IMR-90 (cell line): ENCODE measurements around the gene CAMK2B. TPM values are rescaled to one million over a fixed set of nuclear protein-coding genes. Genes with fewer than 3 reads are reported as not detected.

Source experiments
- ATAC-seq: fragments of 200-7000 bp; cut with Tn5 transposase; 2 replicates; pipeline ENCODE4 v1.9.1; 2020; ENCODE audit warnings: low read depth, mild to moderate bottlenecking, moderate library complexity
- BruUV-seq: library from RNA; stranded (reverse); fragments of 400-500 nt; replicated peaks from 2 replicates; lab custom pipeline; 2021; lab: Mats Ljungman, UMichigan
- CTCF ChIA-PET: fragments of 300-600 bp; formaldehyde crosslinking; extraction: SDS; loops from one replicate; lab custom pipeline; 2021; ENCODE audit warnings: antibody characterized with exemption; lab: Yijun Ruan, JAX
- POLR2A ChIA-PET: fragments of 300-600 bp; sonication (Branson Sonifier 250); formaldehyde crosslinking; loops from one replicate; lab custom pipeline; 2022; ENCODE audit warnings: antibody characterized with exemption; ENCODE audit not compliant: unreplicated experiment; lab: Charles Lee
- DNase-seq: peaks from one replicate; pipeline ENCODE4 v3.0.0; 2013
- H2AFZ ChIP-seq: replicated peaks from 2 replicates; pipeline ENCODE3; 2013; ENCODE audit warnings: low read length, mild to moderate bottlenecking; ENCODE audit not compliant: poor library complexity
- H2AK5ac ChIP-seq: 2 replicates; pipeline ENCODE4 v1.6.1; 2013; ENCODE audit warnings: low read depth, low read length, inconsistent platforms
- H2AK9ac ChIP-seq: replicated peaks from 2 replicates; pipeline ENCODE3; 2013; ENCODE audit warnings: mild to moderate bottlenecking, low read depth, low read length, moderate library complexity; ENCODE audit not compliant: poor library complexity
- H2BK120ac ChIP-seq: 2 replicates; pipeline ENCODE4 v1.6.1; 2013; ENCODE audit warnings: low read depth, low read length, inconsistent platforms
- H2BK15ac ChIP-seq: 3 replicates; pipeline ENCODE4 v1.6.1; 2013; ENCODE audit warnings: low read depth, low read length, inconsistent platforms
- H2BK20ac ChIP-seq: 2 replicates; pipeline ENCODE4 v1.6.1; 2013; ENCODE audit warnings: low read depth, mild to moderate bottlenecking, inconsistent platforms, low read length, moderate library complexity
- H2BK5ac ChIP-seq: 2 replicates; pipeline ENCODE4 v1.6.1; 2013; ENCODE audit warnings: mild to moderate bottlenecking, low read depth, low read length, inconsistent platforms; ENCODE audit not compliant: poor library complexity, severe bottlenecking
- H3K14ac ChIP-seq: replicated peaks from 2 replicates; pipeline ENCODE4 v1.6.1; 2013; ENCODE audit warnings: low read depth, low read length, inconsistent platforms
- H3K18ac ChIP-seq: 2 replicates; pipeline ENCODE4 v1.6.1; 2013; ENCODE audit warnings: low read depth, low read length, control low read depth
- H3K23ac ChIP-seq: 2 replicates; pipeline ENCODE4 v1.6.1; 2013; ENCODE audit warnings: low read depth, low read length, inconsistent platforms
- H3K27ac ChIP-seq: 2 replicates; pipeline ENCODE4 v1.5.1; 2013; ENCODE audit warnings: mild to moderate bottlenecking, control low read depth, low read length; ENCODE audit not compliant: insufficient read depth
- H3K27me3 ChIP-seq: 2 replicates; pipeline ENCODE4 v1.6.1; 2013; ENCODE audit warnings: low read length; ENCODE audit not compliant: control insufficient read depth, insufficient read depth
- H3K36me3 ChIP-seq: 2 replicates; pipeline ENCODE4 v1.6.1; 2013; ENCODE audit warnings: low read length, mixed read lengths; ENCODE audit not compliant: control insufficient read depth, insufficient read depth
- H3K4ac ChIP-seq: 2 replicates; pipeline ENCODE4 v1.6.1; 2013; ENCODE audit warnings: low read depth, low read length, inconsistent platforms
- H3K4me1 ChIP-seq: 2 replicates; pipeline ENCODE4 v1.6.1; 2013; ENCODE audit warnings: low read length, mixed read lengths; ENCODE audit not compliant: control insufficient read depth, insufficient read depth
- H3K4me2 ChIP-seq: 2 replicates; pipeline ENCODE4 v1.6.1; 2013; ENCODE audit warnings: low read depth, mild to moderate bottlenecking, control low read depth, low read length, moderate library complexity
- H3K4me3 ChIP-seq: 2 replicates; pipeline ENCODE4 v1.5.1; 2013; ENCODE audit warnings: low read depth, mild to moderate bottlenecking, control low read depth, low read length, moderate library complexity; ENCODE audit not compliant: insufficient read depth
- H3K56ac ChIP-seq: 2 replicates; pipeline ENCODE4 v1.6.1; 2013; ENCODE audit warnings: low read length, inconsistent platforms; ENCODE audit not compliant: insufficient read depth; ENCODE audit errors: extremely low read depth
- H3K79me1 ChIP-seq, 2 experiments: 2 replicates each; pipeline ENCODE4 v1.6.1; 2013; ENCODE audit warnings: low read length in 2 of 2, inconsistent platforms in 1 of 2, low read depth in 1 of 2
- H3K9ac ChIP-seq: 2 replicates; pipeline ENCODE4 v1.6.1; 2013; ENCODE audit warnings: low read depth, low read length, control low read depth
- H3K9me1 ChIP-seq: 2 replicates; pipeline ENCODE4 v1.6.1; 2013; ENCODE audit warnings: low read length, inconsistent platforms; ENCODE audit not compliant: insufficient read depth
- H3K9me3 ChIP-seq: 2 replicates; pipeline ENCODE4 v1.6.1; 2013; ENCODE audit warnings: low read length; ENCODE audit not compliant: control insufficient read depth, insufficient read depth
- H4K20me1 ChIP-seq: 2 replicates; pipeline ENCODE4 v1.6.1; 2013; ENCODE audit warnings: low read length, inconsistent platforms; ENCODE audit not compliant: insufficient read depth
- H4K5ac ChIP-seq: 2 replicates; pipeline ENCODE4 v1.6.1; 2013; ENCODE audit warnings: mild to moderate bottlenecking, low read depth, low read length, control low read depth
- H4K8ac ChIP-seq, 2 experiments: 2 replicates each; pipeline ENCODE4 v1.6.1; 2013; ENCODE audit warnings: low read depth in 2 of 2, low read length in 2 of 2, control low read depth in 1 of 2, inconsistent platforms in 1 of 2
- H4K91ac ChIP-seq: 2 replicates; pipeline ENCODE4 v1.6.1; 2013; ENCODE audit warnings: low read depth, low read length, inconsistent platforms; ENCODE audit not compliant: insufficient read depth
- CHD1 ChIP-seq: IDR thresholded peaks from 2 replicates; pipeline ENCODE4 v1.6.1; 2012; ENCODE audit warnings: low read depth, low read length, improper control_type of control experiment
- FOS ChIP-seq: fragments of 150-350 bp; IDR thresholded peaks from 2 replicates; pipeline ENCODE4 v1.6.1; 2016; ENCODE audit warnings: low read depth, low read length
- MAFK ChIP-seq: IDR thresholded peaks from 2 replicates; pipeline ENCODE4 v1.6.1; 2012; ENCODE audit warnings: low read depth, low read length, improper control_type of control experiment
- MAZ ChIP-seq: IDR thresholded peaks from 2 replicates; pipeline ENCODE4 v1.6.1; 2012; ENCODE audit warnings: low read depth, mild to moderate bottlenecking, low read length, improper control_type of control experiment, moderate library complexity, borderline replicate concordance
- MXI1 ChIP-seq: IDR thresholded peaks from 2 replicates; pipeline ENCODE4 v1.6.1; 2012; ENCODE audit warnings: low read depth, mild to moderate bottlenecking, low read length, moderate library complexity, borderline replicate concordance
- NFE2L2 ChIP-seq: fragments of 150-350 bp; IDR thresholded peaks from 2 replicates; pipeline ENCODE4 v1.6.1; 2016; ENCODE audit warnings: low read depth, mild to moderate bottlenecking, low read length
- POLR2A ChIP-seq: IDR thresholded peaks from 2 replicates; pipeline ENCODE4 v1.6.1; 2012; ENCODE audit warnings: mild to moderate bottlenecking, low read depth, low read length
- RAD21 ChIP-seq: IDR thresholded peaks from 2 replicates; pipeline ENCODE4 v1.6.1; 2012; ENCODE audit warnings: low read length, improper control_type of control experiment
- RCOR1 ChIP-seq: IDR thresholded peaks from 2 replicates; pipeline ENCODE4 v1.6.1; 2012; ENCODE audit warnings: mild to moderate bottlenecking, low read length, improper control_type of control experiment; ENCODE audit not compliant: insufficient replicate concordance
- RFX5 ChIP-seq: IDR thresholded peaks from 2 replicates; pipeline ENCODE4 v1.8.0; 2012; ENCODE audit warnings: low read depth, mild to moderate bottlenecking, low read length, moderate library complexity
- WGBS, 2 experiments: methylation state at CpG; one replicate each; pipeline versions ENCODE4 v1.1.5 to v1.1.7; 2013; ENCODE audit warnings: missing lambda C conversion rate in 2 of 2; ENCODE audit not compliant: insufficient read length in 1 of 2; ENCODE audit errors: extremely low coverage in 2 of 2; 5-methylcytosine and 5-hydroxymethylcytosine counted together
- dilution Hi-C: fragments of 300-500 bp; cut with HindIII; formaldehyde crosslinking; loops from one replicate; pipeline ENCODE4 v1.14.3; 2018; ENCODE audit warnings: low sequenced_read_pairs; ENCODE audit not compliant: unreplicated experiment
- in situ Hi-C: fragments of 300-500 bp; cut with MboI; formaldehyde crosslinking; loops from 3 replicates; pipeline ENCODE4 v1.14.3; 2019; ENCODE audit warnings: low sequenced_read_pairs, inconsistent platforms, mixed read lengths
- intact Hi-C: fragments of 100-400 bp; cut with micrococcal nuclease; formaldehyde crosslinking; loops from 2 replicates; pipeline ENCODE4 v1.10.0; 2022
- polyA plus RNA-seq, 3 experiments: library from polyadenylated mRNA; depleted of rRNA; stranded (reverse); fragments of >200 nt; gene quantifications; 2 replicates each; pipeline ENCODE4 v1.2.3, GENCODE V29; 2012; ENCODE audit warnings: low replicate concordance in 1 of 3
- total RNA-seq: library from RNA; depleted of rRNA; stranded (reverse); fragments of >200 nt; gene quantifications from 2 replicates; pipeline ENCODE4 v1.2.3, GENCODE V29; 2012
- TF ChIP-seq, protein P1 (sequence below): fragments of 150-350 bp; IDR thresholded peaks from 2 replicates; pipeline ENCODE4 v1.6.1; 2016; ENCODE audit warnings: low read depth, mild to moderate bottlenecking, low read length, moderate library complexity, borderline replicate concordance
- TF ChIP-seq, protein P2 (sequence below): conservative IDR thresholded peaks from 2 replicates; pipeline ENCODE4 v1.5.1; 2012; ENCODE audit warnings: mild to moderate bottlenecking, low read depth, low read length, improper control_type of control experiment

Gene CAMK2B
- total and polyA plus RNA-seq, 2 of the 4 experiments (the other 2 are of a cell fraction): 0.18 to 0.36 TPM

DNA sequence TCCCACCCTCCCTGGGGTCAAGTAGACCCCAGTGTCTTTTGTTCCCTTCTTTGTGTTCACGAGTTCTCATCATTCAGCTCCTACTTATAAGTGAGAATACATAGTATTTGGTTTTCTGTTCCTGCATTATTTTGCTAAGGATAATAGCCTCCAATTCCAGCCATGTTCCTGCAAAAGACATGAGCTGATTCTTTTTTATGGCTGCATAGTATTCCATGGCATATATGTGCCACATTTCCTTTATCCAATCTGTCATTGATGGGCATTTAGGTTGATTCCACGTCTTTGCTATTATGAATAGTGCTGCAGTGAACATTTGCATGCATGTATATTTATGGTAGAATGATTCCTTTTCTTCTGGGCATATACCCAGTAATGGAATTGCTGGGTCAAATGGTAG is 28.3 kb upstream of the CAMK2B start:
- no peak overlapping the region for H2BK5ac ChIP-seq
- no peak overlapping the region for H3K9ac ChIP-seq
- no peaks in the 10 kb centered on the region for H3K9me1 ChIP-seq
- no CpG with 5 or more reads among the region's 2 CpGs for WGBS, 2 experiments
- no peak overlapping the region for H2BK20ac ChIP-seq
- H3K4ac ChIP-seq: no peak overlapping the region
- ChIA-PET POLR2A (no interaction called here), CTCF (no interaction called here)
- H3K56ac ChIP-seq: no peak overlapping the region
- H2AK5ac ChIP-seq: no peak overlapping the region
- dilution Hi-C loops: no loop called here
- H3K4me2 ChIP-seq: no peak overlapping the region
- H3K4me1 ChIP-seq: no peaks in the 10 kb centered on the region
- no peak overlapping the region for H4K5ac ChIP-seq
- TF ChIP-seq MAFK (no peak), CHD1 (no peak), RCOR1 (no peak), POLR2A (no peak), FOS (no peak), NFE2L2 (no peak), RAD21 (no peak), MAZ (no peak), MXI1 (no peak), RFX5 (no peak)
- TF ChIP-seq, protein P1, sequence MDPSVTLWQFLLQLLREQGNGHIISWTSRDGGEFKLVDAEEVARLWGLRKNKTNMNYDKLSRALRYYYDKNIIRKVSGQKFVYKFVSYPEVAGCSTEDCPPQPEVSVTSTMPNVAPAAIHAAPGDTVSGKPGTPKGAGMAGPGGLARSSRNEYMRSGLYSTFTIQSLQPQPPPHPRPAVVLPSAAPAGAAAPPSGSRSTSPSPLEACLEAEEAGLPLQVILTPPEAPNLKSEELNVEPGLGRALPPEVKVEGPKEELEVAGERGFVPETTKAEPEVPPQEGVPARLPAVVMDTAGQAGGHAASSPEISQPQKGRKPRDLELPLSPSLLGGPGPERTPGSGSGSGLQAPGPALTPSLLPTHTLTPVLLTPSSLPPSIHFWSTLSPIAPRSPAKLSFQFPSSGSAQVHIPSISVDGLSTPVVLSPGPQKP: no peak
- TF ChIP-seq, protein P2, sequence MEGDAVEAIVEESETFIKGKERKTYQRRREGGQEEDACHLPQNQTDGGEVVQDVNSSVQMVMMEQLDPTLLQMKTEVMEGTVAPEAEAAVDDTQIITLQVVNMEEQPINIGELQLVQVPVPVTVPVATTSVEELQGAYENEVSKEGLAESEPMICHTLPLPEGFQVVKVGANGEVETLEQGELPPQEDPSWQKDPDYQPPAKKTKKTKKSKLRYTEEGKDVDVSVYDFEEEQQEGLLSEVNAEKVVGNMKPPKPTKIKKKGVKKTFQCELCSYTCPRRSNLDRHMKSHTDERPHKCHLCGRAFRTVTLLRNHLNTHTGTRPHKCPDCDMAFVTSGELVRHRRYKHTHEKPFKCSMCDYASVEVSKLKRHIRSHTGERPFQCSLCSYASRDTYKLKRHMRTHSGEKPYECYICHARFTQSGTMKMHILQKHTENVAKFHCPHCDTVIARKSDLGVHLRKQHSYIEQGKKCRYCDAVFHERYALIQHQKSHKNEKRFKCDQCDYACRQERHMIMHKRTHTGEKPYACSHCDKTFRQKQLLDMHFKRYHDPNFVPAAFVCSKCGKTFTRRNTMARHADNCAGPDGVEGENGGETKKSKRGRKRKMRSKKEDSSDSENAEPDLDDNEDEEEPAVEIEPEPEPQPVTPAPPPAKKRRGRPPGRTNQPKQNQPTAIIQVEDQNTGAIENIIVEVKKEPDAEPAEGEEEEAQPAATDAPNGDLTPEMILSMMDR: no peak
- in situ Hi-C loops: no loop called here
- no peak overlapping the region for H3K23ac ChIP-seq
- H3K79me1 ChIP-seq: no peaks in the 10 kb centered on the region
- H3K27ac ChIP-seq: no peak overlapping the region
- ATAC-seq: no peak
- H2AFZ ChIP-seq: no peak overlapping the region
- no peaks in the 10 kb centered on the region for H3K36me3 ChIP-seq
- H3K4me3 ChIP-seq: no peak overlapping the region
- H2BK120ac ChIP-seq: no peak overlapping the region
- no peak overlapping the region for H4K8ac ChIP-seq
- no peak overlapping the region for H2AK9ac ChIP-seq
- no peak for DNase-seq
- intact Hi-C loops: no loop called here
- H3K18ac ChIP-seq: no peak overlapping the region
- BruUV-seq: no TSS peak
- H3K9me3 ChIP-seq: peaks cover 3% of the 10 kb centered on the region; the same call in 1 of the 2 replicates
- H2BK15ac ChIP-seq: no peak overlapping the region
- no peak overlapping the region for H3K14ac ChIP-seq
- H3K27me3 ChIP-seq: no peaks in the 10 kb centered on the region; the same call in none of the 2 replicates
- H4K91ac ChIP-seq: no peak overlapping the region
- H4K20me1 ChIP-seq: no peaks in the 10 kb centered on the region
